OCI-LY1 (cell line): ENCODE data around the gene CACNA1B.

Experiments
- H2AFZ ChIP-seq: fragments of 200-600 bp; sonication (generic), shearing (Covaris generic); 2 replicates; pipeline ENCODE4 v1.6.0; 2014; ENCODE audit warnings: antibody characterized with exemption, mild to moderate bottlenecking, low read length
- H3F3A ChIP-seq: fragments of 200-600 bp; sonication (generic), shearing (Covaris generic); 2 replicates; pipeline ENCODE4 v1.6.0; 2014; ENCODE audit warnings: mild to moderate bottlenecking, antibody characterized with exemption, low read length, moderate library complexity; ENCODE audit not compliant: insufficient read depth
- H3K27ac ChIP-seq: fragments of 200-600 bp; sonication (generic); 2 replicates; pipeline ENCODE4 v1.5.1; 2014; ENCODE audit warnings: low read length, mixed run types, mild to moderate bottlenecking, low read depth; ENCODE audit not compliant: poor library complexity, severe bottlenecking
- H3K27me3 ChIP-seq: fragments of 200-600 bp; sonication (generic); 2 replicates; pipeline ENCODE4 v1.6.0; 2014; ENCODE audit warnings: antibody characterized with exemption, mild to moderate bottlenecking, low read length, moderate library complexity; ENCODE audit not compliant: insufficient read depth
- H3K36me3 ChIP-seq: fragments of 200-600 bp; sonication (generic); 2 replicates; pipeline ENCODE4 v1.6.1; 2014; ENCODE audit warnings: mild to moderate bottlenecking, antibody characterized with exemption, low read length, moderate library complexity, mixed read lengths; ENCODE audit not compliant: insufficient read depth
- H3K4me1 ChIP-seq: fragments of 200-600 bp; sonication (generic); 2 replicates; pipeline ENCODE4 v1.5.1; 2014; ENCODE audit warnings: mild to moderate bottlenecking, low read length, moderate library complexity; ENCODE audit not compliant: insufficient read depth, severe bottlenecking
- H3K4me2 ChIP-seq: fragments of 200-600 bp; sonication (generic), shearing (Covaris generic); 2 replicates; pipeline ENCODE4 v1.6.1; 2014; ENCODE audit warnings: low read length
- H3K4me3 ChIP-seq: fragments of 200-600 bp; sonication (generic); 2 replicates; pipeline ENCODE4 v1.5.1; 2014; ENCODE audit warnings: low read length, low read depth, mild to moderate bottlenecking, mixed read lengths; ENCODE audit not compliant: poor library complexity, severe bottlenecking
- H3K79me2 ChIP-seq: fragments of 200-600 bp; shearing (Covaris generic); 2 replicates; pipeline ENCODE4 v1.6.1; 2016; ENCODE audit warnings: mixed run types, low read length, mixed read lengths; ENCODE audit not compliant: insufficient read depth
- H3K9ac ChIP-seq: fragments of 200-600 bp; sonication (generic), shearing (Covaris generic); 2 replicates; pipeline ENCODE4 v1.6.1; 2014; ENCODE audit warnings: mild to moderate bottlenecking, low read length, mixed read lengths
- H3K9me2 ChIP-seq: fragments of 200-600 bp; sonication (generic), shearing (Covaris generic); 2 replicates; pipeline ENCODE4 v1.6.1; 2014; ENCODE audit warnings: low read depth, mild to moderate bottlenecking, low read length, mixed read lengths
- H3K9me3 ChIP-seq: fragments of 200-600 bp; shearing (Covaris generic); 2 replicates; pipeline ENCODE4 v1.6.1; 2014; ENCODE audit warnings: low read length, mixed read lengths
- H4K20me1 ChIP-seq: fragments of 200-600 bp; sonication (generic), shearing (Covaris generic); 2 replicates; pipeline ENCODE4 v1.6.0; 2016; ENCODE audit warnings: mild to moderate bottlenecking, low read length; ENCODE audit not compliant: insufficient read depth
- EZH2 ChIP-seq: fragments of 200-600 bp; sonication (generic), shearing (Covaris generic); IDR thresholded peaks from 2 replicates; pipeline ENCODE4 v1.8.0; 2017; ENCODE audit warnings: borderline replicate concordance, mixed run types, mild to moderate bottlenecking, antibody characterized with exemption, low read length, moderate library complexity, mixed read lengths
- TF ChIP-seq, protein P1 (sequence below): fragments of 200-600 bp; sonication (generic), shearing (Covaris generic); IDR thresholded peaks from 2 replicates; pipeline ENCODE4 v1.5.1; 2017; ENCODE audit warnings: mild to moderate bottlenecking, antibody characterized with exemption, low read length, moderate library complexity, mixed read lengths

Gene CACNA1B

DNA sequence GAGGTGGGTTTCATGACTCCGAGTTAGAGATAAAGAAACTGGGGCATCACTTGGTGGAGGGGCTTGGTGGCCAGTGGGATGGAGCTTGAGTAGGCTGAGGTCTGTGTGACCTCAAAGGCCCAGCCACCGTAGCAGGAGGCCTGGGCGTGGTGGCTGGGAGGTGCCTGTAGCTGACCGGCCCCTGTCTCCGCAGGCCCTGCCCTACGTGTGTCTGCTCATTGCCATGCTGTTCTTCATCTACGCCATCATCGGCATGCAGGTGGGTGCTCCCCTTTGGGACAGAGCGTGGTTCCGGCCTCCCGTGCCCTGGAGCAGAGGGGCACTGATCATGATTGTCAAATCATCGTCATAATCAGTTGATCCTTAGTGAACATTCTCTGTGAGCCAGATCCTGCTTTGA, 196.2 kb downstream of the CACNA1B start:
- no peaks in the 10 kb centered on the region for H3K27me3 ChIP-seq

DNA sequence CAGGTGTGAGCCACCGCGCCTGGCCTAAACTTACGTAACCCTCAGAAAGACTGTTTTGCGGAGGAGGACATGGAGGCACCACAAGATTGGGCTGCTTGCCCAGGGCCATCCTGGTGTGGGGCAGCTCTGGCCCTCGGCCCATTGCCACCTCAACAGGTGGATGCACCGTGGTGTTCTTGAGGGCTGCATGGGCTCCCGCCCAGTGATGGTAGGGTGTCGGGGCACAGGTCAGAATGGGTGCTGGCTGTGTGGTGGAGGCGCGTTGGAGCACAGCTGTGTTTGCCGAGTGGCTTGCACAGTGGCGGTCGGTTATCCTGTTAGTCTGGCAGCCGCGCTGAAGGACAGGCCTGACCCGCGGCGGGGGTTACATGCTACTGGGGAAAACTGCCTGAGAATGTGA, 196.9 kb downstream of the CACNA1B start:
- Histone ChIP-seq H2AFZ (no peak overlapping the region), H3K9me3 (no peaks in the 10 kb centered on the region), H3F3A (no peaks in the 10 kb centered on the region), H3K27me3 (no peaks in the 10 kb centered on the region), H3K36me3 (no peaks in the 10 kb centered on the region), H4K20me1 (no peaks in the 10 kb centered on the region), H3K9me2 (no peaks in the 10 kb centered on the region), H3K27ac (no peak overlapping the region), H3K4me2 (no peak overlapping the region), H3K79me2 (no peaks in the 10 kb centered on the region), H3K4me3 (no peak overlapping the region), H3K9ac (no peak overlapping the region), H3K4me1 (no peaks in the 10 kb centered on the region)
- TF ChIP-seq, protein P1, sequence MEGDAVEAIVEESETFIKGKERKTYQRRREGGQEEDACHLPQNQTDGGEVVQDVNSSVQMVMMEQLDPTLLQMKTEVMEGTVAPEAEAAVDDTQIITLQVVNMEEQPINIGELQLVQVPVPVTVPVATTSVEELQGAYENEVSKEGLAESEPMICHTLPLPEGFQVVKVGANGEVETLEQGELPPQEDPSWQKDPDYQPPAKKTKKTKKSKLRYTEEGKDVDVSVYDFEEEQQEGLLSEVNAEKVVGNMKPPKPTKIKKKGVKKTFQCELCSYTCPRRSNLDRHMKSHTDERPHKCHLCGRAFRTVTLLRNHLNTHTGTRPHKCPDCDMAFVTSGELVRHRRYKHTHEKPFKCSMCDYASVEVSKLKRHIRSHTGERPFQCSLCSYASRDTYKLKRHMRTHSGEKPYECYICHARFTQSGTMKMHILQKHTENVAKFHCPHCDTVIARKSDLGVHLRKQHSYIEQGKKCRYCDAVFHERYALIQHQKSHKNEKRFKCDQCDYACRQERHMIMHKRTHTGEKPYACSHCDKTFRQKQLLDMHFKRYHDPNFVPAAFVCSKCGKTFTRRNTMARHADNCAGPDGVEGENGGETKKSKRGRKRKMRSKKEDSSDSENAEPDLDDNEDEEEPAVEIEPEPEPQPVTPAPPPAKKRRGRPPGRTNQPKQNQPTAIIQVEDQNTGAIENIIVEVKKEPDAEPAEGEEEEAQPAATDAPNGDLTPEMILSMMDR: no peak
- TF ChIP-seq EZH2: no peak

More for the DNA sequence above, 196.2 kb downstream of the CACNA1B start:
- Histone ChIP-seq H3K27ac (no peak overlapping the region), H2AFZ (no peak overlapping the region), H3K9ac (no peak overlapping the region), H4K20me1 (no peaks in the 10 kb centered on the region), H3K4me2 (no peak overlapping the region), H3F3A (no peaks in the 10 kb centered on the region), H3K9me3 (no peaks in the 10 kb centered on the region), H3K4me3 (no peak overlapping the region), H3K79me2 (no peaks in the 10 kb centered on the region), H3K36me3 (no peaks in the 10 kb centered on the region), H3K9me2 (no peaks in the 10 kb centered on the region), H3K4me1 (no peaks in the 10 kb centered on the region)
- TF ChIP-seq, protein P1: no peak
- no peak for TF ChIP-seq EZH2

DNA sequence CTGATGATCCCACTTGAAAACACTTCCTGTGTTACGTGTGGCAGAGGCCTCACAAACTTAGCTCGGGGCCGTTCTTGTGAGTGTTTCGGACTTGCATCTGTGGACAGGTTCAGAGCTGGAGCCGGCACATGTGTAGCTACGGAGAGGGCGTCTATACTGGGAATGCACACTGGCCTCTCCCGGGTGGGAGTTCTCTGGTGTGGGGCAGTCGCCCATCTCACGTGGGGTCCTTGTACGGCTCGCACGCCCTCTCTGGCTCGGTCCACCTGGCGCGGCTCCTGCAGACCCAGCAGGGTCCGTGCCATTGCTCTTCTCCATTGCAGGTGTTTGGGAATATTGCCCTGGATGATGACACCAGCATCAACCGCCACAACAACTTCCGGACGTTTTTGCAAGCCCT, 197.9 kb downstream of the CACNA1B start:
- H3K4me2 ChIP-seq: no peak overlapping the region
- no peak overlapping the region for H3K27ac ChIP-seq
- H2AFZ ChIP-seq: no peak overlapping the region
- no peak overlapping the region for H3K4me3 ChIP-seq
- H3K9me3 ChIP-seq: no peaks in the 10 kb centered on the region
- no peaks in the 10 kb centered on the region for H3K27me3 ChIP-seq
- TF ChIP-seq EZH2: no peak
- TF ChIP-seq, protein P1: no peak
- no peaks in the 10 kb centered on the region for H3K4me1 ChIP-seq
- H3K9ac ChIP-seq: no peak overlapping the region
- no peaks in the 10 kb centered on the region for H3K79me2 ChIP-seq
- H3K36me3 ChIP-seq: no peaks in the 10 kb centered on the region
- no peaks in the 10 kb centered on the region for H3F3A ChIP-seq
- H4K20me1 ChIP-seq: no peaks in the 10 kb centered on the region
- H3K9me2 ChIP-seq: no peaks in the 10 kb centered on the region
